Esophagus squamous epithelium (tissue), 4 donors: ENCODE measurements around the gene PLEKHH2.

Experiments
- CTCF ChIP-seq, 6 experiments: fragments of 450-650 bp in 4 of 6; fragments of 200-600 bp in 2 of 6; sonication (generic) in 2 of 6; IDR thresholded peaks; one replicate each; pipeline ENCODE4 v1.5.1; 2016 to 2019; ENCODE audit warnings: antibody characterized with exemption in 6 of 6, mild to moderate bottlenecking in 4 of 6, moderate library complexity in 4 of 6
- POLR2A ChIP-seq, 4 donors: fragments of 450-650 bp; IDR thresholded peaks; one replicate each; pipeline ENCODE4 v1.6.1; 2017; ENCODE audit warnings: antibody characterized with exemption in 4 of 4, mild to moderate bottlenecking in 4 of 4, moderate library complexity in 3 of 4

GRCh38 chr2:43634604-43635306 lies 2.3 kb upstream of the PLEKHH2 start:
- TF ChIP-seq CTCF (IDR thresholded peaks at IDR 0.05) (no peak), POLR2A (IDR thresholded peaks at IDR 0.05) (no peak)
